Psoas muscle (tissue), 8 donors: Measurements from ENCODE around the gene ZNF488. TPM values are rescaled to one million over a fixed set of nuclear protein-coding genes. Genes with fewer than 3 reads are reported as not detected.

Experiments used
- ATAC-seq, 4 donors: fragments of 200-7000 bp; cut with Tn5 transposase; one replicate each; pipeline ENCODE4 v1.9.1; 2020; ENCODE audit warnings: moderate library complexity in 3 of 4, mild to moderate bottlenecking in 2 of 4
- DNase-seq, 2 donors: peaks; one replicate each; pipeline ENCODE4 v3.0.0-alpha.2; 2020
- H3K27ac ChIP-seq: fragments of 200-600 bp; one replicate; pipeline ENCODE4 v1.8.0; 2022
- H3K27me3 ChIP-seq, 3 donors: fragments of 200-600 bp in 1 of 3; one replicate each; pipeline versions ENCODE4 v1.6.1 to v1.8.0; 2013 to 2022; ENCODE audit warnings: low read length in 2 of 3, mild to moderate bottlenecking in 2 of 3, moderate library complexity in 1 of 3; ENCODE audit not compliant: insufficient read depth in 3 of 3
- H3K36me3 ChIP-seq, 2 donors: fragments of 200-600 bp in 1 of 2; one replicate each; pipeline versions ENCODE4 v1.6.1 to v1.8.0; 2013 to 2022; ENCODE audit warnings: low read depth in 1 of 2, mild to moderate bottlenecking in 1 of 2, moderate library complexity in 1 of 2; ENCODE audit not compliant: insufficient read depth in 1 of 2
- H3K4me1 ChIP-seq: fragments of 200-600 bp; one replicate; pipeline ENCODE4 v1.8.0; 2022
- H3K4me3 ChIP-seq: fragments of 200-600 bp; one replicate; pipeline ENCODE4 v1.8.0; 2022; ENCODE audit warnings: mild to moderate bottlenecking
- H3K9me3 ChIP-seq: fragments of 200-600 bp; one replicate; pipeline ENCODE4 v1.8.0; 2022
- WGBS, 3 donors: extraction: QIAGEN DNeasy Blood & Tissue Kit; methylation state at CpG; one replicate each; pipeline versions ENCODE4 v1.1.6 to v1.1.7; 2013; 5-methylcytosine and 5-hydroxymethylcytosine counted together
- intact Hi-C, 2 donors: fragments of 100-400 bp; cut with DNase I; formaldehyde crosslinking; loops; one replicate each; pipeline versions ENCODE4 v1.11.0 to v1.14.2; 2022
- polyA plus RNA-seq, 3 donors: library from polyadenylated mRNA; stranded (reverse); fragments of 200-250 nt; gene quantifications; one replicate each; pipeline ENCODE4 v1.2.3, GENCODE V29; 2013
- total RNA-seq, 4 donors: library from RNA; stranded (reverse); fragmentation: NEBNext Ultra II Directional in 2 of 4; extraction: Animal tissue kit (Norgen Biotek cat#: 25700) in 2 of 4; gene quantifications; one replicate each; pipeline versions ENCODE4 v1.2.1 to v1.2.4, GENCODE V29; 2021 to 2023
- TF ChIP-seq, protein P1 (sequence below): fragments of 200-600 bp; IDR thresholded peaks from one replicate; pipeline ENCODE4 v1.8.0; 2022; ENCODE audit warnings: antibody characterized with exemption
- donor health status: healthy with polysubstance abuse.
- donor health status: DM: no; HTN: no; CAD: no; lungs with moderate emphysema.
- donor health status: Bipolar disorder and iron deficiency.
- donor health status: healthy.
- donor health status: DM: yes; HTN: yes; CAD: no.
- donor health status: DM: no; HTN: no; CAD: no.
- donor health status: DM: no; HTN: no; CAD: no.
- donor health status: DM: yes; HTN: yes; CAD: no.

ZNF488 gene
- total and polyA plus RNA-seq, 7 donors: 0.03 to 0.15 (median 0.07) TPM; not detected in 2

- TF ChIP-seq, protein P1, sequence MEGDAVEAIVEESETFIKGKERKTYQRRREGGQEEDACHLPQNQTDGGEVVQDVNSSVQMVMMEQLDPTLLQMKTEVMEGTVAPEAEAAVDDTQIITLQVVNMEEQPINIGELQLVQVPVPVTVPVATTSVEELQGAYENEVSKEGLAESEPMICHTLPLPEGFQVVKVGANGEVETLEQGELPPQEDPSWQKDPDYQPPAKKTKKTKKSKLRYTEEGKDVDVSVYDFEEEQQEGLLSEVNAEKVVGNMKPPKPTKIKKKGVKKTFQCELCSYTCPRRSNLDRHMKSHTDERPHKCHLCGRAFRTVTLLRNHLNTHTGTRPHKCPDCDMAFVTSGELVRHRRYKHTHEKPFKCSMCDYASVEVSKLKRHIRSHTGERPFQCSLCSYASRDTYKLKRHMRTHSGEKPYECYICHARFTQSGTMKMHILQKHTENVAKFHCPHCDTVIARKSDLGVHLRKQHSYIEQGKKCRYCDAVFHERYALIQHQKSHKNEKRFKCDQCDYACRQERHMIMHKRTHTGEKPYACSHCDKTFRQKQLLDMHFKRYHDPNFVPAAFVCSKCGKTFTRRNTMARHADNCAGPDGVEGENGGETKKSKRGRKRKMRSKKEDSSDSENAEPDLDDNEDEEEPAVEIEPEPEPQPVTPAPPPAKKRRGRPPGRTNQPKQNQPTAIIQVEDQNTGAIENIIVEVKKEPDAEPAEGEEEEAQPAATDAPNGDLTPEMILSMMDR: no peak
- ATAC-seq: no peak
- no peak overlapping the region for H3K4me3 ChIP-seq
- H3K27me3 ChIP-seq: no peaks in the 10 kb centered on the region
- intact Hi-C loops: no loop called here
- H3K27ac ChIP-seq: no peak overlapping the region
- 65 to 85% (median 76%) methylated on average over 5 of the region's 5 CpGs for WGBS, 3 donors
- no peaks in the 10 kb centered on the region for H3K9me3 ChIP-seq
- H3K36me3 ChIP-seq: no peaks in the 10 kb centered on the region
- peak in 1 of 2 donors; percentile 11 for DNase-seq
- H3K4me1 ChIP-seq: no peaks in the 10 kb centered on the region
These were observed 68.0 kb downstream of the ZNF488 start for GRCh38 chr10:47316131-47316530.

Other genes with a start within 250 kb of the ZNF488 start
- under 1 TPM in 2 of 4 donors, not detected in 2; 0.19 to 0.58 TPM for gene GDF10, start 84.1 kb downstream of the ZNF488 start, total RNA-seq
- gene GDF10, start 84.1 kb downstream of the ZNF488 start, polyA plus RNA-seq: under 1 TPM; 0.03 to 0.14 (median 0.05) TPM
- gene GDF2, start 61.8 kb downstream of the ZNF488 start, total RNA-seq: not detected
- not detected for gene GDF2, start 61.8 kb downstream of the ZNF488 start, polyA plus RNA-seq
- gene RBP3, start 35.9 kb downstream of the ZNF488 start, total RNA-seq: not detected
- not detected for gene RBP3, start 35.9 kb downstream of the ZNF488 start, polyA plus RNA-seq
- under 1 TPM in 1 of 4 donors, not detected in 3; 0.17 TPM for gene ANXA8, start 99.8 kb upstream of the ZNF488 start, total RNA-seq
- under 1 TPM; 0.03 to 0.08 (median 0.05) TPM for gene ANXA8, start 99.8 kb upstream of the ZNF488 start, polyA plus RNA-seq
- not detected for gene FAM25G, start 107.4 kb upstream of the ZNF488 start, total RNA-seq
- not detected for gene FAM25G, start 107.4 kb upstream of the ZNF488 start, polyA plus RNA-seq
- 1 to 10 TPM; 1.1 to 2.7 (median 1.8) TPM for gene AGAP9, start 139.3 kb upstream of the ZNF488 start, total RNA-seq
- gene AGAP9, start 139.3 kb upstream of the ZNF488 start, polyA plus RNA-seq: 1 to 10 TPM in 2 of 3 donors, under 1 TPM in 1; 0.82 to 2.3 (median 1.7) TPM